ENCODE results near the gene DHDDS.
A peak's percentile ranks its signal among the peaks of the same experiment; 100 is the strongest.
"Not testable (repeated sequence)": the region's sequence is repeated elsewhere in the genome, so short reads cannot be mapped to it uniquely, and the experiment has no call there.

The DHDDS gene

DNA sequence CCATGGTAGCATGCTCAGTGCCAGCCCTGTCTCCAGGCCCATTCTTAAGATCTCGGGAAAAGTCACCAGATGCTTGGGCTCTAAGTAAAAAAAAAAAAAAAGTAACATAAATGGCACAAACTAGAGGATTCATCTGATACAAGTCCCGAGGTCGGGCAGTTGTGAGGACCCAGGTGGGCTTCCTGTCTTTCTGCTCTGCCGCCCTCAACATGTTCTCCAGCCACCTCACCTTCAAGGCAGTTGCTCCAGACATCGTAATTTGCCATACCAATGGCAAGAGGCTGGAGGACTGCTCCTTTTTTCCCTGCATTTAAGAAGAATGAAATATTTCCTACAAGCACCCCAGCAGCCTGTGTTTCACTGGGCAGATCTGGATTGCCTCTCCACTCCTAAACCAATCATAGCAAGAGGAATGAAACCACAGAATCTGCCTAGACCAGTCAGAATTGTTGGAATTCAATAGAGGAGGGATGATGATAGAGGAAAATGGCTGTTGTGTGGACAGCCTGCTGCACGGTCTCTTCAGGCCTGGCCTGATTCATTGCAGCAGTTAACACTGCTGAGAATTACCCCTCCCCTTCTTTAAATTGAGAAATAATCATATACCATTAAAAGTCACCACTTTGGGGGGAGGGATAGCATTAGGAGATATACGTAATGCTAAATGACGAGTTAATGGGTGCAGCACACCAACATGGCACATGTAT is 45.5 kb downstream of the DHDDS start:
- DNase-seq = no peak

DNA sequence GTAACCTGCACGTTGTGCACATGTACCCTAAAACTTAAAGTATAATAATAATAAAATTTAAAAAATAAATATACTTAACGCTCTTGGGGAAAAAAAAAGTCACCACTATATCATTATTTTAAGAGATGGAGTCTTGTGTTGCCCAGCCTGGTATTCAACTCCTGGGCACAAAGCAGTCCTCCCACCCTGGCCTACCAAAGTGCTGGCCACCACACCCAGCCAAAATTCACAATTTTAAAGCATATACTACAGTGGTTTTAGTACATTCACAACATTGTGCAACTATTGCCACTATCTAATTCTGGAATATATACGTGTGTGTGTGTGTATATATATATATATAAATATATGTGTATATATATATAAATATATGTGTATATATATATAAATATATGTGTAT is 46.0 kb downstream of the DHDDS start:
- DNase-seq = no peak

DNA sequence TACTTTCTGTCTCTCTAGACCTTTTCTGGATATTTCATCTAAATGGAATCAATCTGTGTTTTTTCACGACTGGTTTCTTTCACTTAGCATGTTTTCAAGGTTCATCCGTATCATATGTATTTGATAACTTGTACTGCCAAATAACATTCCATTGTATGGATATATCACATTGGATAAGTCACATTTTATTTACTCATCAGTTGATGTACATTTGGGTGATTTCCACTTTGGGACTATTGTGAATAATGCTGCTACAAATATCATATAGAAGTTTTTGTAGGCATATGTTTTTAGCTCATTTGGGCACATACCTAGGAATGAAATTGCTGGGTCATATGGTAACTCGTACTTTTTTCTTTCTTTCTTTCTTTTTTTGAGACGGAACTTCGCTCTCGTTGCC is 46.9 kb downstream of the DHDDS start:
- DNase-seq = no peak

DNA sequence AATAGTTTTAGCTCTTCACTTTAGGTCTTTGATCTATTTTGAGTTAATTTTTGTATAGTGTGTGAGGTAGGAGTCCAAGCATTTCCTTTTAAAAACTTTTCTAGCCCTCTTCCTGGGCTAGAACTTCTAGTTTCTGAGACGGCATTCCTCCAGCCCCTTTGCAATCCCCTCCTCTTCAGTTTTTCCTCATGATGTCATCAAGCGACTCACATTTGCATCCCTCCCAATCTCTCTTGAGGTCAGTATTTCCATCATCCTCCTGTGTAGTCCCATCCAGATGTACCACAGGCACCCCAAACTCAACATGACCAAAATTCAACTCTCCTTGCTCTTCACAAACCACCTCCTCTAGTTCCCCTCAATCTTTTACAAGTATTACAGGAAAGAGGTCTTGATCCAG is 50.8 kb downstream of the DHDDS start:
- no peak for DNase-seq

DNA sequence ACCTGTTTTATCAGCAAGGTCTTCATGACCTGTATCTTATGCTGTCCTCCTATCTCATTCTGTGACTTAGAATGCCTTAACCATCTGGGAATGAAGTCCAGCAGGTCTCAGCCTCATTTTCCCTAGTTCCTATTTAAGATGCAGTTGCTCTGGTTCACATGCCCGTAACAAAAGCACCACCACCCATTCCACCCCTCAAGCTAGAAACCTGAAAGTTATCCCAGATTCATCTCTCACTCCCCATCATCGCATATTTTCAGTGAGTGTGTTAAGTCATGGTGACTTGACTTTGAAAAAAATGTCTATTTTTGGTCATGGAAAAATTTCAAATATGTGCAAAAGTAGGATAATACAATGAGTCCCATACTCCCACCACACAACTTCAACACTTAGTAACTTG is 51.9 kb downstream of the DHDDS start:
- DNase-seq = no peak

DNA sequence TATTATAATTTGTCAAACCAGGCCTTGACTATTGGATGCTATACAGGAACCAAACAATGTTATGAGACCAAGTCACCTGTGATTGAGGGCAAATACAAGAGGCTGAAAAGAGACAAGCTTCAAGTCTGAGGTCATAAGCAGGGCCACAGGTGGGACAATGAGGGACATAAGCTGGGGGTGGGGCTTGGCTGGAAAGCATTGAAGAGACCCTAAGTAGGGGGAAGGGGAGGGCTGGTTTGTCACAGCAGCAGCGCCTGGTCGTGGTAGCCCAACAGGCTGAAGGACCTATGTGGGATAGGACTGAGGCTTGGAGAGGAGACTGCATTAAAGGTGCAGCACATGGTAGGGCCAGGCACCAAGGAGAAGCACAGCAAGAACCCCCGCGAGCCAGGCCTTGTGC is 58.0 kb downstream of the DHDDS start:
- DNase-seq = no peak

DNA sequence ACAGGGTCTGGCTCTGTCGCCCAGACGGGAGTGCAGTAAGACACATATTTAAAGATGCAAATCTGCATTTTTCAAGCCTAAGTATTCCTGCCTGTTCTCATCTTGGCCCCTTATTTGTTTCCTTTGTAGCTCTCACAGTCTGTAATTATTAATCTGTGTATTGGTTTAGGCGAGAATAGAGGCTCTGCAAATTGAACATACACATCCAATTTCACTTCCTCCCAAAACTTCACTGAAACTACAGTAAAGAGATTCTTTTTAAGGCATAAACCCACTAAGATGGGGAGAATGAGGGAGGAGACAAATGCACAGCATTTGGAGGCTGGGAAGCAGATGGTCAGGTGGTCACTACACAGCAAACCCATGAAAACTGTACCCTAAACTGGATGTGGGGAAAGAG is 61.1 kb downstream of the DHDDS start:
- DNase-seq = no peak

DNA sequence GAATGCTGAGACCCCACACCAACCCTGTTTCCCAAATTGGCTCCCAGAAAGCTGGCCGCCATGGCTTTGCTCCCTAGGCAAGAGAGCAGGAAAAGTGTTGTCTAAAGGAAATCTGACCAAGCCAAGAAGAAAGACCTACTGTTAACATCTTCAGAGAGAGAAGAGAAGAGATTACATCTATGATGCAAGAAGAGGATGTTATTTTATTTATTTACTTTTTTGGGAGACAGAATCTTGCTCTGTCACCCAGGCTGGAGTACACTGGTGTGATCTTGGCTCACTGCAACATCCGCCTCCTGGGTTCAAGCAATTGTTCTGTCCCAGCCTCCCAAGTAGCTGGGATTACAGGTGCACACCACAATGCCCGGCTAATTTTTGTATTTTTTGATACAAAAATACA is 61.8 kb downstream of the DHDDS start:
- no peak for DNase-seq

DNA sequence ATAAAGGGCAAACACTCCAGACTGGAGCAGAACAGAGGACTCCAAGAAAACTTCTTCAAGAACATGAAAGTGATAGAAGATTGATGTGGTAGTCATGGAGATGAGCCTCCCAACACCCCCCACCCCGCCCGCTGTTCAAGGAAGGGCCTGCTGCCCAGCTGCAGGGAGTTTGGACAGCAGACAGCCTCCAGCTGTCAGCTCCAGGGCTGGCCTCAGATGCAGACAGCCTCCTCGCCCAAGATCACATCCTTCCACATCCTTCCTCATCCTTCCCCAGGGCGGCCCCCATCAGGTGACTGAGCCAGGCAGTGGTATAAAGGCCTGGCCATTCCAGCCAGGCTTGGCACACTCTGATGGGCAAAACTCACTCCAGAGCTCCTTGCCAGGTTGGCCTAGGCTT is 64.7 kb downstream of the DHDDS start:
- DNase-seq = no peak

DNA sequence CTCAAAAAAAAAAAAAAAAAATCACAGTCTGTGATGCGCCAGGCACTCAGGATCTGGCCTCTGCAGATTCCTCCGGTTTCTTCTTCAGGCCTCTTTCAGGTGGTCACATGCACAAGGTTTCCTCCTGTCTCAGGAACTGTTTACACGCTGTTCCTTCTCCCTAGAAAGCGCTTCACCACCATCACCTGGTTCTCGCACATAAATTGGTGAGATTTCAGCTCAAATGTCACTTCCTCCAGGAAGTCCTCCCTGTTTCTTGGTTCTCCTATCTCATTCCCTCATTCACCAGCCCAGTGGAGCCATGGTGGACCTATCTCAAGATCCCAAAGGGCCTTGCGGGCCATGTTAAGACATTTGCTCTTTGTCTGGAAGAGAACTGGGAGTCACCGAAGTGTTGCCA is 66.8 kb downstream of the DHDDS start:
- DNase-seq = no peak

DNA sequence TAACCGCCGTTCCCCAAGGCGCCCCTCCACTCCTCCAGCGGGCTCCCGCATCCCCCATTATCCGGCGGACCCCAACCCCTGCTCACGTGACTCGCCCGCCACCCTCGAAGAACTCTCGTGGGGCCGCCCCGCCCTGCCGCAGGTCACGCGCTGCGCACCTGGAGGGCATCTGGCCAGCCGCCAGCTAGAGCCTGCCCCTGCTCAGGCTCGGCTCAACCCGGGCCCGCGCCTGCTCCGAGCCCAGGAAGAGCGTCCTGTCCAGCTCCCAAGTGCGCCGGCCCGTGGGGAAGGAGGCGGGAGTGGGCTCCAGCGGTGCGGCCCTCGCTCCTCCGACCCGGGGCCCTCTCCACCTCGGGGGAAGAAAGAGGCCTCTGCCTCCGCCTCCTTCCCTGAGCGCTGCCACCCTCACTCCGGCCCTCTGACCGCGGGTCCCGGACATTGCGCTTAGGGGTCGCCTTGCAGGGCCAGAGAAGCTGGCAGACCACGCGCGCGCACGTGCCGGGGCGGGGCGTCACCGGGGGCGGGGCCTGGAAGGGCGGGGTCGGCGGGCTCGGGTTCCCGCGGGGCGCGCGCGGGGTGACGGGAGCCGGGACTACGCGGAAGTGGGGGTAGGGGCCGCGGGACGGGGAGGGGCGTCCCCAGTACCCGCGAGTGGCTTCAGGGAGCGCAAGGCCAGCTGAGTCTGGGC is 68.5 kb downstream of the DHDDS start:
- DNase-seq = peak; percentile 85

DNA sequence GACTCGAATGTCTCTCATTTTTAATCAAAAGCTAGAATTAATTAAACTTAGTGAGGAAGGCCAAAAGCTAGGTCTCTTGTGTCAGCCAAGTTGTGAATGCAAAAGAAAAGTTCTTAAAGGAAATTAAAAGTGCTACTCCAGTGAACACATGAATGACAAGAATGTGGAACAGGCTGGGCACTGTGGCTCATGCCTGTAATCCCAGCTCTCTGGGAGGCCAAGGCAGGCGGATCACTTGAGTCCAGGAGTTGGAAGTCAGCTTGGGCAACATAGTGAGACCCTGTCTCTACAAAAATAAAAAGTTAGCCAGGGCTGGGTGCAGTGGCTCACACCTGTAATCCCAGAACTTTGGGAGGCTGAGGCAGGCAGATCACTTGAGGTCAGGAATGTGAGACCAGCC is 78.6 kb downstream of the DHDDS start:
- DNase-seq = not testable (repeated sequence)

DNA sequence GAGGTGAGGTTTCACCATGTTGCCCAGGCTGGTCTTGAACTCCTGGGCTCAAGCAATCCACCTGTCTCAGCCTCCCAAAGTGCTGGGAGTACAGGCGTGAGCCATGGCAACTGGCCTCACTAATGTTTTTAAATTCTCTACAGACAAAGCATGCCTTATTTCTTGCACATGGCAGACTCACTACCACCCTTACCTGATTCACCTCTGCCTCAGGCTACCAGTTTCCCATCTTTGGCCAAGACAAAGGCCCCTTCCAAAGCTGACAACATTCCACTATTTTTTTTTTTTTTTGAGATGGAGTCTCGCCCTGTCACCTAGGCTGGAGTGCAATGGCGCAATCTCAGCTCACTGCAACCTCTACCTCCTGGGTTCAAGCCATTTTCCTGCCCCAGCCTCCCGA is 83.7 kb downstream of the DHDDS start:
- DNase-seq = not testable (repeated sequence)

DNA sequence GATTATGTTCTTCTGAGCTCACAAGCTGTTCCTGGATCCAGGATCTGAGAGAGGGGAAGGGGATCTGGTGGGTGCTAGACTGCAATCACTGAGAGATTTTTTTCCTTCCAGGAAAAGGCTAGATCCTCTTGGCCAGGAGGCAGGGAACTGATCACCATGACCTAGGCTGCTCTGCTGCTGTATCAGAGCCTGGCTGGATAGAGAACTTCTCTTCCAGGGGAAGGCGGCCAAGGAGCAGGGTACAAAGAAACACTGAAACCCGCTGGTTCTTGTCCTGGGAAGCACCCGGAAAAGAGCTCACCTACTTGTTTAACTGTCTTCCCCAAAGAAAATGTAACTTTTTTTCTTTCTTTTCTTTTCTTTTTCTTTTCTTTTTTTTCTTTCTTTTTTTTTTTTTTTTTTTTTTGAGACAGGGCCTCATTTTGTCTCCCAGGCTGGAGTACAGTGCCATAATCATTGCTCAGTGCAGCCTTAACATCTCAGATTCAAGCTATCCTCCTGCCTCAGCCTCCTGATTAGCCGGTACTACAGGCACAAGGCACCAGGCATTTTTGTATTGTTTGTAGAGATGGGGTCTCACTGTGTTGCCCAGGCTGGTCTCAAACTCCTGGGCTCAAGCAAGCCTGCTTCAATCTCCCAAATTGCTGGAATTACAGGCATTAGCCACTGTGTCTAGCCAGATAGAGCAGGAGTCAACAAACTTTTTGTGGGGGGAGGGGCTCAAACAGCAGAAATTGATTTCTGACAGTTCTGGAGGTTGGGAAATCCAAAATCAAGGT is 85.1 kb downstream of the DHDDS start:
- no peak for DNase-seq

DNA sequence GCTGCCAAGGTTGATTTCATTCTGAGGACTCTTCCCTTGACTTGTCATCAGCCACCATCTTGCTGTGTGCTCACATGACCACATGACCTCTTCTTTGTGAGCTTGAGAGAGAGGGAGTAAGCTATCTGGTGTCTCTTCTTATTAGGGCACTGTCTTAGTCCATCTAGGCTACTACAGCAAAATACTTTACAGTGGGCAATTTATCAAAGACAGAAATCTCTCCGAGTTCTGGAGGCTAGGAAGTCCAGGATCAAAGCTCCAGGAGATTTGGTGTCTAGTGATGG is 85.6 kb downstream of the DHDDS start:
- no peak for DNase-seq

DNA sequence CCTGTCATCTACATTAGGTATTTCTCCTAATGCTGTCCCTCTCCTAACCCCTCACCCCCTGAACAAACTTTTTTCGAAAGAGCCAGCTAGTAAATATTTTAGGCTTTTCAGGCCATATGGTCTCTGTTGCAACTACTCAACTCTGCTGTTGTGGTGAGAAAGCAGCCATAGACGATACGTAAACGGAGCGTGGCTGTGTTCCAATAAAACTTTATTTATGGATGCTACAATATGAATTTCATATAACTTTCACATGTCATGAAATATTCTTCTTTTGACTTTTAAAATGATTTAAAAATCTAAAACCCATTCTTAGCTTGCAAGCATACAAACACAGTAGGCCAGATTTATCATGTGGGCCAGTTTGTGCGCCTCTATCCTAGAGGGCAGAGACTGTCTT is 86.2 kb downstream of the DHDDS start:
- DNase-seq = no peak

DNA sequence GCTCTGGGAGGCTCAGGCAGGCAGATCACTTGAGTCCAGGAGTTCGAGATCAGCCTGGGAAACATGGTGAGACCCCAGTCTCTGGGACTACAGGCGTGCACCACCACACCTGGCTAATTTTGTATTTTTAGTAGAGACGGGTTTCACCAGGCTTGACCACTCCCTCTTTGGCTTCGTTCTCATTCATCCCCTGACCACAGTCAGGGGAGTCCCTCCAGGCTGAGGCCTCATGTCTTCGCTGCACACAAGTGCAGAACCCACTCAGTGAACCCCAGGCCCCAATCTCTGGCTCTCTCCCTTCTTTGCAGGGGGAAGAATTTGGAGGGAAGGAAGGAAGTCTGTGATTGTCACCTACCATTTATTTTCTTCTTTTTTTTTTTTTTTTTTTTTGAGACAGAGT is 88.2 kb downstream of the DHDDS start:
- no peak for DNase-seq
